Progenitor cell of endocrine pancreas (in vitro differentiated cells): ENCODE data around the gene YJEFN3. TPM values are rescaled to one million over a fixed set of nuclear protein-coding genes. Genes with fewer than 3 reads are reported as not detected.

Source experiments
- DNase-seq: peaks from one replicate; pipeline ENCODE4 v3.0.0; 2021; ENCODE audit warnings: low spot score; ENCODE audit not compliant: unreplicated experiment
- H3K27ac Mint-ChIP-seq: 2 replicates; pipeline ENCODE4 v1.8.0; 2021; ENCODE audit warnings: mild to moderate bottlenecking, moderate library complexity, mixed read lengths
- H3K27me3 Mint-ChIP-seq: 2 replicates; pipeline ENCODE4 v1.8.0; 2021; ENCODE audit warnings: mixed read lengths
- H3K36me3 Mint-ChIP-seq: 2 replicates; pipeline ENCODE4 v1.8.0; 2022; ENCODE audit warnings: mixed read lengths; ENCODE audit not compliant: insufficient read depth
- H3K4me1 Mint-ChIP-seq: 2 replicates; pipeline ENCODE4 v1.8.0; 2021; ENCODE audit warnings: low read depth, mixed read lengths
- H3K4me3 Mint-ChIP-seq: 2 replicates; pipeline ENCODE4 v1.8.0; 2021; ENCODE audit warnings: low read depth, mild to moderate bottlenecking, moderate library complexity, mixed read lengths
- H3K9me3 Mint-ChIP-seq: 2 replicates; pipeline ENCODE4 v1.8.0; 2021; ENCODE audit warnings: low read depth, mixed read lengths
- CTCF ChIP-seq: fragments of 200-600 bp; sonication (generic); IDR thresholded peaks from one replicate; pipeline ENCODE4 v1.5.0; 2021; ENCODE audit warnings: antibody characterized with exemption, mild to moderate bottlenecking; ENCODE audit not compliant: unreplicated experiment
- total RNA-seq: library from RNA; stranded (reverse); gene quantifications from 2 replicates; pipeline ENCODE4 v1.2.1, GENCODE V29; 2021

YJEFN3 gene
- total RNA-seq, 1 donor from 2014 or later, result 27.6 TPM

GRCh38 chr19:19513682-19514081 is 15.0 kb upstream of the YJEFN3 start:
- no peak for DNase-seq
- Mint-ChIP-seq H3K4me3 (no peak overlapping the region), H3K4me1 (peaks cover 1% of the 10 kb centered on the region), H3K9me3 (no peaks in the 10 kb centered on the region), H3K27ac (no peak overlapping the region), H3K27me3 (no peaks in the 10 kb centered on the region), H3K36me3 (peaks cover 3% of the 10 kb centered on the region)
- TF ChIP-seq CTCF, result no peak

- H3K4me3 Mint-ChIP-seq, result no peak overlapping the region
- H3K9me3 Mint-ChIP-seq, result no peaks in the 10 kb centered on the region
- peaks cover 1% of the 10 kb centered on the region for H3K4me1 Mint-ChIP-seq
- H3K36me3 Mint-ChIP-seq, result peaks cover 5% of the 10 kb centered on the region
- no peak for DNase-seq
- no peaks in the 10 kb centered on the region for H3K27me3 Mint-ChIP-seq
- no peak overlapping the region for H3K27ac Mint-ChIP-seq
- no peak for TF ChIP-seq CTCF
Observed at GRCh38 chr19:19514215-19514657, 14.5 kb upstream of the YJEFN3 start.

GRCh38 chr19:19514881-19515641 is 13.7 kb upstream of the YJEFN3 start, which contains the start of gene TSSK6:
Gene TSSK6, minus strand, starts transcription at chr19:19515548. Its CDS starts 121 bp downstream, at chr19:19515427.
- Mint-ChIP-seq H3K9me3 (no peaks in the 10 kb centered on the region), H3K27me3 (no peaks in the 10 kb centered on the region), H3K36me3 (peaks cover 8% of the 10 kb centered on the region), H3K27ac (peak within 1 kb of the TSS; percentile 95), H3K4me1 (peaks cover 1% of the 10 kb centered on the region), H3K4me3 (peak within 1 kb of the TSS; percentile 92)
- no peak for DNase-seq
- TF ChIP-seq CTCF, result no peak

- H3K36me3 Mint-ChIP-seq, result peaks cover 12% of the 10 kb centered on the region
- peak within 1 kb of the TSS; percentile 95 for H3K27ac Mint-ChIP-seq
- H3K4me1 Mint-ChIP-seq, result peaks cover 1% of the 10 kb centered on the region
- no peaks in the 10 kb centered on the region for H3K9me3 Mint-ChIP-seq
- peak; percentile 14 for TF ChIP-seq CTCF
- peak; percentile 87 for DNase-seq
- H3K27me3 Mint-ChIP-seq, result no peaks in the 10 kb centered on the region
- peak within 1 kb of the TSS; percentile 92 for H3K4me3 Mint-ChIP-seq
Observed at GRCh38 chr19:19515642-19516519, 12.8 kb upstream of the YJEFN3 start, which contains the start of gene NDUFA13. Gene NDUFA13, plus strand, starts transcription at chr19:19516225. Its CDS starts 14 bp downstream, at chr19:19516239.

GRCh38 chr19:19517235-19517619 is 11.5 kb upstream of the YJEFN3 start:
- H3K36me3 Mint-ChIP-seq, result peaks cover 14% of the 10 kb centered on the region
- no peak for DNase-seq
- TF ChIP-seq CTCF, result no peak
- H3K9me3 Mint-ChIP-seq, result no peaks in the 10 kb centered on the region
- H3K27ac Mint-ChIP-seq, result no peak overlapping the region
- no peaks in the 10 kb centered on the region for H3K27me3 Mint-ChIP-seq
- H3K4me3 Mint-ChIP-seq, result peak overlapping the region; percentile 92
- H3K4me1 Mint-ChIP-seq, result peaks cover 1% of the 10 kb centered on the region
